GM21360 (cell line): ENCODE measurements around the gene EP400.

Experiments
- ATAC-seq: cut with Tn5 transposase; IDR thresholded peaks from one replicate; pipeline ENCODE4 v1.9.1; 2021; ENCODE audit warnings: mild to moderate bottlenecking, moderate library complexity; ENCODE audit not compliant: unreplicated experiment

Gene EP400

GRCh38 chr12:132014092-132014914 lies 64.6 kb downstream of the EP400 start:
- ATAC-seq: no peak

- ATAC-seq: no peak
Measured at GRCh38 chr12:132014915-132015280, 65.2 kb downstream of the EP400 start.

DNA sequence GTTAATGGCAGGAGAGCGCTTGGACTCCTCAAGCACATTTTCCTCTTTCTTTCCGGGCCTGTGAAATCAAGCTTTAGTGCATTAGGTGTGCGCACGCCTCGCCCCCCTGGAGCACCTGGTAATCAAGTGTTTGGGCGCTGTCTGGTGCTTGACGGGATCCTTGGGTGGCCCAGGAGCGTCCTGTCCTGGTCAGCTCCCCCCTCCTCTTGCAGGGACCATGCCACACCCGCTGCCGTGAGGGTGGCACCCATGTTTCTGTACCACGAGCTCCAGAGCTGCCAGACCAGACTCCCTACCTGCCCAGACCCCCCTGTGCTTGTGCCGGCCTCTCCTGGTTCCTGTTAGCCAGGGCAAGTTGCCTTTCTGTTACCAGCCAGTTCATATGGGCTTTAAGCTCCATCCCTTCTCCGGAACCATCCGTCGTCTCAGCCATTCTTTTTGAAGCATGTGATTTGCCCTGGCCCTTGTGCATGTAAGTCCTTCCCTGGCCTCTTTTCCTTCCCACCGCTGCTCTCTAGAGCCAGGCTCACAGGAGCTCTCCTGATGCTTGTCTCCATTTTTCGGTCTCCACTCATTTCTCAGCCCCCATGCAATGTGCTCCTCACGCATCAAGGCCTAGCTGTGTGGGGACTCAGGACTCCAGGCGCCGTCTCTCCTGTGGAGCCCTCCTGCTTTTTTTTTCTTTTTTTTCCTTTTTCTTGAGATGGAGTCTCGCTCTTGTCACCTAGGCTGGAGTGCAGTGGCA lies 66.1 kb downstream of the EP400 start:
- ATAC-seq: no peak

DNA sequence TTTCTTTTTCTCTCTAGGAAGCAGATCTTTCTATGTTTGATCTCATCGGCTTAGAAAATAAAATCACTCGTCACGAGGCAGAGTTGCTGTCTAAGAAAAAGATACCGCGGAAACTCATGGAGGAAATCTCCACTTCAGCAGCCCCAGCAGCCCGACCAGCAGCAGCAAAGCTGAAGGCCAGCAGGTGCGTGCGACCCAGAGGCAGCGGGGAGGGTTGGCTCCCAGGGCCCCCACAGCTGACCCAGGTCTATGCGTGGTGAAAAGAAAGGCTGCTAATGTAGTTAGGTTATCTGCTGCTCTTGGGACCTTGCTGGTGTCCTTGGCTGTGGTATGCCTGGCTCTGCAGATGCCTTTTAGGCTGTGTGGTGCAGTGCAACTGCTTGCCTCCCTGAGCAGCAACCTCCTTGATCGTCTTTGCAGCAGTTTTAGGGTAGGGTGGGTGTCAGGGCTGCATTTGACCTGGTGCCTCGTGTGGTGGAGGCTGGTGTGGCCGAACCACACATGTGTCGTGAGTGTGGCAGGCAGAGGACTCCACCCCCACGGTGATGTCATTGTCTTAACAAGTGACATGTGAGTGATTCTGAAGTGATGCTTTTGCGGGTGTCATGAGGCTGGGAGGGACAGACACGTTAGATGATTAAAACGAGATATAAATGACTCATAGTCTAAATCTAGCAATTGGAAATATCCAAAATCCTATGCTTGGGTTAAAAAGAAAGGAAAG lies 68.6 kb downstream of the EP400 start:
- ATAC-seq: no peak

- no peak for ATAC-seq
Measured at GRCh38 chr12:132019891-132020290, 70.1 kb downstream of the EP400 start.

- ATAC-seq: no peak
Measured at GRCh38 chr12:132020292-132020691, 70.5 kb downstream of the EP400 start.

DNA sequence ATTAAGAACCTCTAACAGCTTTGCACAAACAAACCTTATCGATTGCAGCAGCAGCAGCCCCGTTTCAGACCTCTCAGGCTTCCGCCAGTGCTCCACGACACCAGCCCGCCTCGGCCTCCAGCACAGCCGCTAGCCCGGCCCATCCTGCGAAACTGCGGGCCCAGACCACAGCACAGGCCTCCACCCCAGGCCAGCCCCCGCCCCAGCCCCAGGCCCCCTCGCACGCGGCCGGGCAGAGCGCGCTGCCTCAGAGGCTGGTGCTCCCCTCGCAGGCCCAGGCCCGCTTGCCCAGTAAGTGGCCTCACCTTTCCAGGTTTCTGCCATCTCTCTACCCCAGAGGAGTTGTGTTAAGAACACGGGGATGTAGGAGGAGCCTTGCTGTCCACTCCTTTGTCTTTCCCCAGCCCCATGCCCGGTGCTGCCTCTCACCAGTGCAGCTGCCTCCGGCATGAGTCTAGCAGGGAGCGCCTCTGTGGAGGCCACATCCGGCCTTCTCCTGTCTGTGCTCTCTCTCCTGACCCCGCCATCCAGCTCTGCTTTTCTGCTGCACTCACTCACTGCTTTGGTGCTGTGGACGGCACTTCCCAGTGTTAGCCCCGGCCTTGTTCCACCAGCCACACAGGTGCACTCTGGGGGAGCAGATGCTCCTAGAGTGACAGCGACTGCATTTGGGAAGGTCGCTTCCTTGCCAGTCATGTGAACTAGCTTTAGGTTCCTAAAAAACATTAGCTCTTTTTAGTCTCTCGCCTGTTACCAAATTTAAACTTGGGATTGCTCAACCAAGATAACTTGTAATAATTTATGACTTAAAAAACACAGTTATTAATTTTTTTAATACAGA lies 71.5 kb downstream of the EP400 start:
- ATAC-seq: no peak

- no peak for ATAC-seq
Measured at GRCh38 chr12:132021965-132022364, 72.2 kb downstream of the EP400 start.

DNA sequence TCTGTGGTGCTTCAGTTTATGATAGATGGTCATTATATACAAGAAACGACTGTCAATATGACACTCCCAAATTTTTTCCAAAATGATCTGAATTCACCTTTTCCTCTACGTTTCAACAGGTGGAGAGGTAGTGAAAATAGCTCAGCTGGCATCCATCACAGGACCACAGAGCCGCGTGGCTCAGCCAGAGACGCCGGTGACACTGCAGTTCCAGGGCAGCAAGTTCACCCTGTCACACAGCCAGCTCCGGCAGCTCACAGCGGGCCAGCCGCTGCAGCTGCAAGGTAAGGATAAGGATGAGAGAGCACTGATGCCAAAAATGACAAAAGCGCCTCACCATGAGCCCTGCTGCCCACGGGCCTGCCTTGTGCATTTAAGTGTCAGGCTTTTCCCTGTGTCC lies 73.9 kb downstream of the EP400 start:
- ATAC-seq: no peak

- ATAC-seq: no peak
Measured at GRCh38 chr12:132024758-132025157, 75.0 kb downstream of the EP400 start.

- ATAC-seq: no peak
Measured at GRCh38 chr12:132025526-132025925, 75.8 kb downstream of the EP400 start.

DNA sequence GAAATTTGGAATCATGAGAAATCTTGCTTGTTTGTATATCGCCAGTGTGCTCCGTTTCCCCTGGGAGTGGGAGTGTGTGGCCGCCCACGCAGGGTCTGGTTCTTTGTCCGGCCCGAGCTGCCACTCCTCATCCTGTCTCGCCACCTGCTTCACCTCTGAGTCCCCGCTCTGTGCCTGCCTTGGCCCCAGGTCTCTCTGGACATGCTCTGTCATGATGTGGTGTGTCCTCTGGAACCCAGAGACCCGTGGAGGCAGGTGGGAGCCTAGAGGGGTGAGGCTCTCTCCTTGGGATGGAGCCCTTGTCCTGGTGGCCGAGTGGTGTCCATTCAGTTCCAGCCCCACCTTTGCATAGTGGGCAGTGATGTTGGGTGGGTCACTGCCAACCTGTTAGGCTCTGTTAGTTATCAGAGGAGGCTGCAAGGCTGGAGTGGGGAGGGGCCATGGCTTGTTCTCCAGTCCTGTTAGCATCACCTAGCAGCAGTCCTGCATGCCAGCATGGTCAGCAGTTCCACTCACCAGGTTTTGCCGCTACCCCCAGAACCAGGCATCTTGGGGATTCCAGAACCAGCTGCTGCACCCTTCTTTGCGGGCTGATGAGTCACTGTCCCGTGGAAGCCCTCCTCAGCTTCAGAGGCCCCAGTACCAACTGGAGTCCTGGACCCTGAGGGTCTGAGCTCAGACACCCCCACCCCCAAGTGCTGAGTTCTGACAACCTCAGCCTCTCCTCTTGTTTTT lies 76.5 kb downstream of the EP400 start:
- ATAC-seq: no peak

- no peak for ATAC-seq
Measured at GRCh38 chr12:132026796-132027500, 77.2 kb downstream of the EP400 start.

- ATAC-seq: no peak
Measured at GRCh38 chr12:132027636-132028035, 77.9 kb downstream of the EP400 start.

- no peak for ATAC-seq
Measured at GRCh38 chr12:132028111-132028510, 78.4 kb downstream of the EP400 start.

- ATAC-seq: no peak
Measured at GRCh38 chr12:132029503-132030300, 80.0 kb downstream of the EP400 start.

DNA sequence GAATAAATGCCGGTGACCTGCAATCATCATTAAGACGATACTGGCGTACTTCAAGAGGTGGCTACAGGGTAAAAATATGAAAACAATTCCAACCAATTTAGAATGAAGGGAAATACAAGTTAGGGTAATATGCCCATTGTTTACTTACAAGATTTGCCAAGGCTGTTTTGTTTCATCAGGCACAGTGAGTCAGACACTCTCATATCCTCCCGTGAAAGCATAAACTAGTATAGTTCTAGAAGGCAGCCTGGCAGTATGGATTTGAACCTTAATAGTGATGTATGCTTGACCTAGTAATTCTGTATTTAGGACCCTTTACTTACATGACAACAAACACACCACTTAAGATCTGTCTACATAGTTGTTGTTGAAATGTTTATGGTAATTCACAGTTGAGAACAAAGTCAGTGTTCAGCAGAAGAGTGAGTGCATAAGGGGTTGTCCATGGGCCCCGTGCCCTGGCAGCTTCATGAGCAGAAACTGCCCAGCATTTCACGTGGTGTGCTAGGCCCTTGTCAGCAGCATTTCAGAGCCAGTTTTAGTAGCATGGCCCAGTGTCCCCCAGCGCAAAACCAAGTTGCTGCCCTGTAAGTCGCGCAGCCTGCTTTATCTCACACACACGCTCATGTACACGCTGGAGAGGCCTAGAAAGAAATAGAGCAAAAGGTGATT lies 80.8 kb downstream of the EP400 start:
- no peak for ATAC-seq

DNA sequence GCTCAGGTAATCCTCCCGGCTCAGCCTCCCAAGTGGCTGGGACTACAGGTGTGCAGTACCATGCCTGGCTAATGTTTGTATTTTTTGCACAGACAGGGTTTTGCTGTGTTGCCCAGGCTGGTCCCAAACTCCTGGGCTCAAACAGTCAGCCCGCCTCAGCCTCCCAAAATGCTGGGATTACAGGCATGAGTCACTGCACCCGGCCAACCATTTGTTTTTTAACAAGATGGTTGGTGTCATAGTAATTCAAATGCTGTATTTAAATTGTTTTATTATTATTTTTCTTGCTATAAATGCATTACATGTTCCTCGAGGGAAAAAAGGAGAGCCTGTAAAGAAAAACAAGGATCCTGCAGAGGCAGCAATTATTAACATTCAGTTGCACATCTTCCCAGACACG lies 83.9 kb downstream of the EP400 start:
- ATAC-seq: no peak
